Measurements from ENCODE around the gene TRMT2A. TPM values are rescaled to one million over a fixed set of nuclear protein-coding genes. Genes with fewer than 3 reads are reported as not detected.
A peak's percentile ranks its signal among the peaks of the same experiment; 100 is the strongest.

Gene TRMT2A
- total and polyA plus RNA-seq, 5 experiments from 2014 or later = 24.8 to 123 (median 36.8) TPM

DNA sequence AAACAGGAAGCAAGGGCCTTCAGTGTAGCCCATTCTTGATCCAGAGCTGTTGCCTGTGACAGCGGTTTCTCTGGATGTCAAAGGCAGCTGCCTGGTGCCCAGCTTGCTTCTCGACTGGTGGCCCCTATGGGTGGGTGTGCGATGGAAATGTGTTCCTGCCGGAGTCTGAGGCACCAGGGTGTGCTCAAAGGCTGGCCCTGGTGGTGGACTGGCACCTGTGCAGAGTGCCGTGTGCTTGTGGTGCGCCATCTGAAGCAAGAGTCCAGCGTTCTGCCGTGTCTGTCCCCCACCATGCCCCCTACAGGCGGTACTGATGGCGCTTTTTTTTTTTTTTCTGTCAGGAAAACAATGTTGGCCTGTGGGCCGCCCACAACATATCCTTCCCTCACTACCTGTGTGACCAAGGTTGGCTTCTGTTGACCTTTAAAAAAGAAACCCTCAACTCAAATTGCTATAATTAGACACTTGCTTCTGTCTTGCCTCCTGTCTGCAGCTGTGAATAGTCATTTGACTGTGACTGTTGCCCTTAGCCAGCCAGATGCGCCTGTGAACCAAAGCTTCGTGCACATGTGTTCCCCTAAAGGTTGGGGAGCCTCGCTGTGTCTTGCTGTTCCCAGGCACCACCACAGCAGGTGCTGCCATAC is 5.9 kb downstream of the TRMT2A start:
- Mint-ChIP-seq H3K9me3 (no peaks in the 10 kb centered on the region), H3K4me1 (peaks cover 16 to 40% (median 27%) of the 10 kb centered on the region in 4 donors), H3K27ac (peak overlapping the region in 9 of 10 donors; percentile 74 to 93 (median 90)), H3K4me3 (peak overlapping the region in 1 of 10 donors; percentile 13), H3K27me3 (no peaks in the 10 kb centered on the region), H3K36me3 (peaks cover 0 to 40% (median 2%) of the 10 kb centered on the region in 3 donors)
- peak in 5 of 10 donors; percentile 26 to 68 (median 39) for DNase-seq
- peak; percentile 82 to 84 for ATAC-seq
- POLR2A ChIA-PET = interaction anchor here (0.9 to 4.0 kb wide), 3 partner anchors 10 to 90 kb away, joined by 5 to 16 read pairs (median 5); partner anchors contain the start of gene TANGO2

DNA sequence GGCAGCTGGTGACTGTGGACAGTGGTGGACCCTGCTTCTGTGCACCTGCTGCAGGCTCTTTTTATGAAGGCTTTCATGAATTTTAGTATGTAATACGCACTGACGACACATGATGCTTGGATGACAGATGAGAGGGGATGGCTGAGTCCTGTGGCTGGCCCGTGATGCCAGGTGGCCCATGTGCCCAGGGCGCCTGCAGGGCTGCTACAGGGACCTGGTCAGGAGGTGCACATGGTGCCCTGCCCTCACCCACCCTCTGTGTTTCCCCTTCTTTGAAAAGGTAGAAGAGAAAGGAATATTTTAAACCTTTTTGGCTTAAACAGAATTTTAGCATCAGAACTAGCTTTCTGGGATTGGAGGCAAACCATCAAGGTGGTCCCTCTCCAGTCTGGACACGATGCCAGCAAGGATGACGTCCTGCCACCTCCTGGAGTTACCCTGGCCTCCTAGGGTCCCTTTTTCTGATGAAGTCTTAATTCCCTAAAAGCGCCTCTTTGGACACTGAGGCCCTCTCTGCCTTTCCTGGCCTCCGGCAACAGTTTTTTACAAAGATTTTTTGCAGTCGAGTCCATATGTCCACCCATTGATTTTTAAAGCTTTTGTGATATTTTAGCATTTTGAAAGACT is 6.6 kb downstream of the TRMT2A start:
- no peak overlapping the region for H3K4me3 Mint-ChIP-seq
- no peaks in the 10 kb centered on the region for H3K27me3 Mint-ChIP-seq
- no peaks in the 10 kb centered on the region for H3K9me3 Mint-ChIP-seq
- H3K4me1 Mint-ChIP-seq = peaks cover 16 to 38% (median 25%) of the 10 kb centered on the region in 4 donors
- peak in 1 of 10 donors; percentile 26 for DNase-seq
- H3K36me3 Mint-ChIP-seq = peaks cover 0 to 40% (median 2%) of the 10 kb centered on the region in 3 donors
- peak overlapping the region in 9 of 10 donors; percentile 8 to 93 (median 89) for H3K27ac Mint-ChIP-seq
- ATAC-seq = no peak
- POLR2A ChIA-PET = interaction anchor here (4.0 kb wide), 1 partner anchor 9 kb away, joined by 16 read pairs; no protein-coding TSS in a partner anchor

DNA sequence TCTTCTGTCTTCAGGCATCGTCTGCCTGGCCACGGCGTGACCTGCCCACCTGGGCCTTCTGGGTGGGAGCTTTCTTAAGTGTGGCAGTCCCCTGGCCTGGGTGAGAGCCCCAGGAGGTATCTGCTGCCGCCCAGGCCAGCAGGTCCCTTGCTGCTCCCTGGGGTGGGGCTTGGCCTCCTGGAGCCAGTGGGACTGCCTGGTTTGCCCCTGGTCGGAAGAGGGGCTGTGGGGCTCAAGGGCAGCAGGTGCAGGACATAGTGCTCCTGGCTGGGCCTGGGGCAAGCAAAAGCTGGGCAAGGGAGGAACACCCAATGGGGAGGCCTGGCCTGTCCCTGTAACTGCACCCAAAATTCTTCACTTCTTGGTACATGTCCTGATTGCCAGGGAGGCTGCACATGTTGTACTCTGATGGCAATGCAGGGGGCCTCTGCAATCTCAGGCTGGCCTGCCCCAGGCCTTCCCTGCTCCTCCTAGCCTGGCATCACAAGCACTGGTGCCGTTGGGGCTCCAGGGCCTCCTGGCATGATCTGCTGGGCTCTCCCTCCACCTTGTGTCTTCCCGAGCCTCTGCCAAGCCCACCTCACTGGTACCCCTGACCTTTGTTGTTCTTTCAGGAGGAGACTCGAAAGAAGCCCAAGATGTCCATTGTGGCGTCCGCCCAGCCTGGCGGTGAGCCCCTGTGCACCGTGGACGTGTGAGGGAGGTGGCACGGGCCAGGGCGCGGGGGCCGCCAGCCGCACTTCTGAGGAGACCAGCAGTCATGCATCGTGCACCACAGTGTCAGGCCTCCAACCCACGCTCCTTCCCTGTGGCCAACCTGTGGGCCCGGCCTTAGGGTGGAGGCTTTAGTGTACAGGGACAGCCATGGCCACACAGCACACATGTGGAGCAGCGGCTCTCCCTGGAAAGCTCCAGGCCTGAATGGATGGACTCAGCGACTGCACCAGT is 7.3 kb downstream of the TRMT2A start:
- H3K36me3 Mint-ChIP-seq = peaks cover 0 to 45% (median 2%) of the 10 kb centered on the region in 3 donors

DNA sequence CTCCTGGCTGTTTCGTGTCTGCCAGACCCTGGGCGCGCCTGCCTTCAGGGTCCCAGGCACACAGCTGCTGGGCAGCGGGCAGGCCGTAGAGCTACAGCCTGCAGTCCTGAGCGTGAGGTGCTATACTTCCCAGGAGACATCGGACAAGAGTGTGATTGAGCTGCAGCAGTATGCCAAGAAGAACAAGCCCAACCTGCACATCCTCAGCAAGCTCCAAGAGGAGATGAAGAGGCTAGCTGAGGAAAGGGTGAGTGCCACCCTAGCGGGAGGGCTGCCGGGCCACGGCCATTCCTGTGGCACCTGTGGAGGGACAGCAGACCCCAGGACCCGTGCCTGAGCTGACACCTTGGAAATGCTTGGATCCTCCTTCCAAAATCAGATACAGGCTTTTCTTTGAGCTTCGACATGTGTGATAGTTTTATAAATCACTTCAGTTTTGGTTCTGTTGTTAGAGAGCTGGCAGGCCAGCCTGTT is 8.2 kb downstream of the TRMT2A start:
- no peak overlapping the region for H3K4me3 Mint-ChIP-seq
- H3K4me1 Mint-ChIP-seq = peaks cover 8 to 24% (median 15%) of the 10 kb centered on the region in 4 donors
- ATAC-seq = no peak
- H3K27me3 Mint-ChIP-seq = no peaks in the 10 kb centered on the region
- H3K9me3 Mint-ChIP-seq = no peaks in the 10 kb centered on the region
- H3K27ac Mint-ChIP-seq = peak overlapping the region in 1 of 10 donors; percentile 90
- DNase-seq = peak in 1 of 10 donors; percentile 57
- POLR2A ChIA-PET = interaction anchor here (0.7 to 1.3 kb wide), 2 partner anchors 9 to 25 kb away, joined by 3 to 4 read pairs; partner anchors contain the start of gene TRMT2A
- H3K36me3 Mint-ChIP-seq = peaks cover 0 to 43% (median 2%) of the 10 kb centered on the region in 3 donors

More for the DNA sequence above, 7.3 kb downstream of the TRMT2A start:
- ATAC-seq (no peak), DNase-seq (peak in 1 of 10 donors; percentile 64)
- Mint-ChIP-seq H3K27ac (peak overlapping the region in 5 of 10 donors; percentile 19 to 90 (median 25)), H3K9me3 (no peaks in the 10 kb centered on the region), H3K4me1 (peaks cover 13 to 32% (median 20%) of the 10 kb centered on the region in 4 donors), H3K4me3 (no peak overlapping the region), H3K27me3 (no peaks in the 10 kb centered on the region)
- POLR2A ChIA-PET = interaction anchor here (0.7 to 4.0 kb wide), 3 partner anchors 8 to 26 kb away, joined by 3 to 16 read pairs (median 4); partner anchors contain the start of gene TRMT2A

DNA sequence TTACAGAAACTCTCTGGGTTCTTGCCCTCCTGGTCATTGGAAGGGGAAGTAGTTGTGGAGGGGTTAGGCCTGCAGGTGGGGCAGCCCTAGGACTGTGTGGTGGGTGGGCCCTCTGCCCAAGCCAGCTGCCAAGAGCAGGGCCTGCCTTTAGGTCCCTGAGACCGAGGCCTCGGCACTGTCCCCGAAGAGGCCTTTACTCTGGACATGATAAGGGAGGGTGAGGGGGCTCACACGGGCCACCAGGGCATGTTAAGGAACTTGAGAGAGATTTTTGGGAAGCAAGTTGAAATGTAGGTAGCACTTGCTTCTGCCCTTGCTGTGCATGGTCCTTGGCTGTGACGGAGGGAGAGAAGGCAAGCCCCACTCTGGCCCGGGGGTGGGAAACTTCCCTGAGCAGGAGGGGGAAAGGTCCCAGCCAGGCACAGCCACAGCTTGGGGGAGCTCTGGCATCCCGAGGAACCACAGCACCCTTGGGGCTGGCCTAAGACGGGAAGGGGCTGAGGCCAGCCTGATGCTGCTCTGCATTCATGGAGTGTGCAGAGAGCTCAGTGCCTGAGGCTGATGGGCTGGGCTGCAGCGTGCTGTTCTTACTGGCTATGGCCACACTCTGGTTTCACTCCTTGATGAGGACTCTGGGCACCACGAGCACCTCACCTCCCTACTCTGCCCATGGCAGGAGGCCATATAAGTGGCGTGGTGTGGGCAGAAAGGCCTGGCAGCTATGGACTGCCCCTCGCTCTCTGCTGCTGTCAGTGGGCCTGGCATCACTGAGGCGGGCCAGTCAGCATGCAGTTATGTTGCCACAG is 8.9 kb downstream of the TRMT2A start:
- no peak overlapping the region for H3K4me3 Mint-ChIP-seq
- no peaks in the 10 kb centered on the region for H3K27me3 Mint-ChIP-seq
- H3K27ac Mint-ChIP-seq = peak overlapping the region in 9 of 10 donors; percentile 19 to 90 (median 52)
- ATAC-seq = no peak
- POLR2A ChIA-PET = interaction anchor here (0.9 to 1.3 kb wide), 2 partner anchors 9 to 29 kb away, joined by 3 to 4 read pairs; partner anchors contain the start of genes DGCR8 and TRMT2A
- peaks cover 0 to 47% (median 2%) of the 10 kb centered on the region in 3 donors for H3K36me3 Mint-ChIP-seq
- DNase-seq = peak in 1 of 10 donors; percentile 51
- H3K4me1 Mint-ChIP-seq = peaks cover 7 to 29% (median 16%) of the 10 kb centered on the region in 4 donors
- no peaks in the 10 kb centered on the region for H3K9me3 Mint-ChIP-seq

DNA sequence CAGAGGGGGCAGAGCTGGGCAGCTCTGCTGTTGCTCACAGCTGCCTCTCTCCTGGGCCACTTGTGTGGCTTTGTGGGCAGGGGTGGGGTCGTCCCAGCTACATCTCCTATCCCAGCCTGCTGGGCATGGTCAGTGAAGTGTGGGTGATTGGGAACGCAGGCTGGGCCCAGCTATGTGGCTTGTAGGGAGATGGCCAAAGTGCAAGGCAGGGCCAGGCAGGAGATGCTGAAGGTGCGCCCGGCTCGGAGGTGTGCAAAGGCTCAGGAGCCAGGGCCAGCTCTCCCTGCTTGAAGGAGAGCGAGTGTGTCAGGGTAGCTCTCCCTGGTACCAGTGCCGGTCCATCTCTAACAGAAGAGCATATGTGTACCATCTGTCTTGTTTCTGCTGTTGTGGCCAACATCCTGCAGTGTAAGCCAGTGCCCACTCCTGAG is 9.5 kb downstream of the TRMT2A start:
- POLR2A ChIA-PET = interaction anchor here (0.9 kb wide), 1 partner anchor 28 kb away, joined by 3 read pairs; the partner anchor contains the start of gene DGCR8
- no peaks in the 10 kb centered on the region for H3K9me3 Mint-ChIP-seq
- DNase-seq = peak in 1 of 10 donors; percentile 42
- no peak overlapping the region for H3K4me3 Mint-ChIP-seq
- H3K27me3 Mint-ChIP-seq = no peaks in the 10 kb centered on the region
- peaks cover 7 to 35% (median 19%) of the 10 kb centered on the region in 4 donors for H3K4me1 Mint-ChIP-seq
- no peak for ATAC-seq
- H3K27ac Mint-ChIP-seq = peak overlapping the region in 8 of 10 donors; percentile 32 to 79 (median 56)
- peaks cover 0 to 47% (median 2%) of the 10 kb centered on the region in 3 donors for H3K36me3 Mint-ChIP-seq

DNA sequence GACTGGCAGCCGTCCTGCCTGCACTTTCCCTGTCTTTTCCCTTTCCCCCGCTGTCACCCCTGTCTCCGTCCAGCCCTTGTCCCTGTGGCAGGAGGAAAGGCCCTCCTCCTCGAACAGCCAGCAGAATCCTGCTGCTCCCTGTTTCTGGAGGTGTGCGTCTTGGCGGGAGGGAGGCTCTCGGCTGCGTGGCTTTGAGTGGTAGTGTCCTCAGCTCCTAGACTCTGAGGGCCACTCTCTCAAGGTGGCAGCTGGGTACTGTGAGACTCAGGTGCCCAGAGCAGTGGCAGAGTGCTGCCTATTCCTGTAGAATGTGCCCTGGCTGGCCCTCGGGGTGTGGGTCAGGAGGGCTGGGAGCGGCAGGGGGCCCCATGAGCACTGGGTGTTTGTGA is 10.2 kb downstream of the TRMT2A start:
- H3K27ac Mint-ChIP-seq = peak overlapping the region in 3 of 10 donors; percentile 29 to 49 (median 37)
- peaks cover 0 to 43% (median 2%) of the 10 kb centered on the region in 3 donors for H3K36me3 Mint-ChIP-seq
- DNase-seq = peak in 1 of 10 donors; percentile 36
- ATAC-seq = no peak
- no peaks in the 10 kb centered on the region for H3K9me3 Mint-ChIP-seq
- POLR2A ChIA-PET = interaction anchor here (1.3 to 1.9 kb wide), 2 partner anchors 9 to 15 kb away, joined by 3 to 7 read pairs; partner anchors contain the start of gene RANBP1
- H3K27me3 Mint-ChIP-seq = no peaks in the 10 kb centered on the region
- peaks cover 8 to 37% (median 22%) of the 10 kb centered on the region in 4 donors for H3K4me1 Mint-ChIP-seq
- no peak overlapping the region for H3K4me3 Mint-ChIP-seq

DNA sequence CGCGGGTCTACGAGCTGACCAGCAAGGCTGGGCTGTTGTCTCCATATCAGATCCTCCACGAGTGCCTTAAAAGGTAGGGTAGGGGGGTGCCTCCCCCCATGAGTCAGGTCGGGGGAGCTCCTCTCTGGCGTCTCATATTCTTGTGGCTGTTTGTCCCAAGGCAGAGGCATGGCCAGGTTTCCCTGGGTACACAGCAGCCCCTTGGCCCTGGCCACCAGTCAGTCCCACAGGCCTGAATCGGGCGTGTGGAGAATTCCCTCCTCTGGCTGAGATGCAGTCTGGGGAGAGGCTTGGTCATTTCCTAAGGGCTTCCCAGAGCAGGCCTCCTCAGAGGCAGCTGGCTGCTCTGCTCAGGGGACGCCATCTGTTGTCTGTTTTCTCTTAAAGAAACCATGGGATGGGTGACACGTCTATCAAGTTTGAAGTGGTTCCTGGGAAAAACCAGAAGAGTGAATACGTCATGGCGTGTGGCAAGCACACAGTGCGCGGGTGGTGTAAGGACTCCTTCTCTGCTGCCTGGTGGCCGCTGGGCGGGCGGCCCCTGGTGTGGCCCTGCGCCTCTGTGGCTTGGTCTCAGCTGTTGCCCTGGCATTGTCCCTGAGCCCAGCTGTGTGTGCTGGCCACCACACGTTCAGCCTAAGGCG is 10.7 kb downstream of the TRMT2A start:
- Mint-ChIP-seq H3K27me3 (no peaks in the 10 kb centered on the region), H3K27ac (peak overlapping the region in 3 of 10 donors; percentile 29 to 37 (median 35)), H3K4me1 (peaks cover 8 to 37% (median 22%) of the 10 kb centered on the region in 4 donors), H3K4me3 (no peak overlapping the region), H3K36me3 (peaks cover 0 to 43% (median 2%) of the 10 kb centered on the region in 3 donors), H3K9me3 (no peaks in the 10 kb centered on the region)
- DNase-seq (peak in 1 of 10 donors; percentile 51), ATAC-seq (no peak)
- POLR2A ChIA-PET = interaction anchor here (1.3 to 1.9 kb wide), 2 partner anchors 10 to 14 kb away, joined by 3 to 7 read pairs; partner anchors contain the start of gene RANBP1

DNA sequence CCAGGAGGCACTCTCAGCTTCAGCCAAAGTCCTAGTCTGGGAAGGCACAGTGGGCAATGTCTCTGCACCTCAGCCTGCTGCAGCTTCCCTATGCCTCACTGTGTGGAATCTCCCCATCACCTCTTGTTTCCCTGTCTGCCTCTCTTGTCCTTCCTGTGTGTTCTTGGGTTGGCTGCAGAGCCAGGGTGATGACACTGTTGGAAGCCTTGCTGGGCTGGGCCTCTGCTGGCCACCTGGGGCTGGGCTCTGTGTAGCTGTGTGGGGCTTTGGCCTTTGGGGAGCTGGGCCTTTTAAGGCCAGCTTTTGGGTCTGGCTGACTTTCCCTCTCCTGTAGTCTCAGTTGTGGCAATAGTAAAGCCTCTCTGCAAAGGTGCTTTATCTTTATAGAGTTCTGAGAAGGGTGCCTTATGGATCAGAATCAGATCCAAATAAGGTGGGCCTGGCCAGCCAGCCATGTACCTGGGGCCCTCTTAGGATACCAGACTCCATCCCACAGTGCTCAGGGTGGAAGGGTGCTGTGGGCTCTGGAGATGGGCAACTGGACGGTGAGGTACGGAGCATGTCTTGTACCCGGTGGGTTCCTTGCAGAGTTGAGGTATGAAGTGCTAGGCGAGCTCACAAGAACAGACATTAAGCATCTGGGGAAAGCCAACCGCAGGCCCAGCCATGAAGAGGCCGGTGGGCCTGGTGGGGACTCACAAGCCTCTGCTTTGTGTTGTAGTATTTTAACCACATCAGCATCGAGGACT is 11.4 kb downstream of the TRMT2A start:
- H3K4me1 Mint-ChIP-seq = peaks cover 15 to 37% (median 22%) of the 10 kb centered on the region in 4 donors
- H3K27me3 Mint-ChIP-seq = no peaks in the 10 kb centered on the region
- H3K36me3 Mint-ChIP-seq = peaks cover 0 to 40% (median 2%) of the 10 kb centered on the region in 3 donors
- no peaks in the 10 kb centered on the region for H3K9me3 Mint-ChIP-seq
- POLR2A ChIA-PET = interaction anchor here (1.3 to 1.9 kb wide), 2 partner anchors 11 to 13 kb away, joined by 3 to 7 read pairs; partner anchors contain the start of gene RANBP1
- DNase-seq (peak in 1 of 10 donors; percentile 32), ATAC-seq (no peak)
- H3K27ac Mint-ChIP-seq = peak overlapping the region in 6 of 10 donors; percentile 25 to 80 (median 52)
- no peak overlapping the region for H3K4me3 Mint-ChIP-seq
